Heart left ventricle (tissue), 16 donors: Measurements from ENCODE around the gene PADI4. TPM values are rescaled to one million over a fixed set of nuclear protein-coding genes. Genes with fewer than 3 reads are reported as not detected.

Source experiments
- ATAC-seq, 4 donors: fragments of 200-7000 bp; cut with Tn5 transposase; one replicate each; pipeline ENCODE4 v1.9.1; 2020 to 2022; ENCODE audit warnings: moderate library complexity in 4 of 4, mild to moderate bottlenecking in 3 of 4, moderate number of reproducible peaks in 1 of 4
- DNase-seq, 5 donors: peaks; one replicate each; pipeline ENCODE4 v3.0.0-alpha.2; 2020
- H3K27ac ChIP-seq, 12 donors: fragments of 200-600 bp; sonication (generic) in 4 of 12; one replicate each; pipeline versions ENCODE4 v1.5.0 to v1.8.0; 2016 to 2022; ENCODE audit warnings: mild to moderate bottlenecking in 2 of 12
- H3K27me3 ChIP-seq, 9 donors: fragments of 200-600 bp; sonication (generic) in 2 of 9; one replicate each; pipeline versions ENCODE4 v1.5.1 to v1.8.0; 2016 to 2022; ENCODE audit warnings: mild to moderate bottlenecking in 3 of 9
- H3K36me3 ChIP-seq, 9 donors: fragments of 200-600 bp; sonication (generic) in 2 of 9; one replicate each; pipeline versions ENCODE4 v1.5.0 to v1.8.0; 2018 to 2022; ENCODE audit warnings: mild to moderate bottlenecking in 2 of 9
- H3K4me1 ChIP-seq, 12 donors: fragments of 200-600 bp; sonication (generic) in 4 of 12; one replicate each; pipeline versions ENCODE4 v1.5.0 to v1.8.0; 2016 to 2022; ENCODE audit warnings: mild to moderate bottlenecking in 3 of 12
- H3K4me3 ChIP-seq, 12 donors: fragments of 200-600 bp; sonication (generic) in 4 of 12; one replicate each; pipeline versions ENCODE4 v1.5.0 to v1.8.0; 2017 to 2022; ENCODE audit warnings: mild to moderate bottlenecking in 9 of 12, moderate library complexity in 4 of 12
- H3K9me3 ChIP-seq, 12 donors: fragments of 200-600 bp; sonication (generic) in 4 of 12; one replicate each; pipeline versions ENCODE4 v1.5.0 to v1.8.0; 2016 to 2022; ENCODE audit warnings: mild to moderate bottlenecking in 1 of 12
- WGBS, 4 donors: extraction: QIAGEN DNeasy Blood & Tissue Kit in 2 of 4; methylation state at CpG; one replicate each; pipeline versions ENCODE4 v1.1.5 to v1.1.7; 2013 to 2018; 5-methylcytosine and 5-hydroxymethylcytosine counted together
- intact Hi-C, 10 donors: fragments of 100-400 bp; cut with DNase I; formaldehyde crosslinking; loops; one replicate each; pipeline versions ENCODE4 v1.11.1 to v1.14.2; 2022
- microRNA-seq, 4 donors: library from miRNA; unstranded; fragments of <30 nt; microRNA quantifications; one replicate each; pipeline versions ENCODE4 to v1.2.0, GENCODE V29; 2017 to 2020
- polyA plus RNA-seq, 2 donors: library from polyadenylated mRNA; stranded (reverse); fragments of 200-250 nt; gene quantifications; one replicate each; pipeline ENCODE4 v1.2.3, GENCODE V29; 2013
- total RNA-seq, 9 donors: library from RNA; depleted of rRNA in 2 of 9; stranded (reverse); fragments of >200 nt in 2 of 9; fragmentation: NEBNext Ultra II Directional in 3 of 9; extraction: Animal tissue kit (Norgen Biotek cat#: 25700) in 3 of 9; gene quantifications; one replicate each; pipeline versions ENCODE4 v1.1.0 to v1.2.4, GENCODE V29; 2016 to 2023
- TF ChIP-seq, protein P1 (sequence below), 12 donors: fragments of 200-600 bp; sonication (generic) in 4 of 12; IDR thresholded peaks; one replicate each; pipeline versions ENCODE4 v1.5.0 to v1.8.0; 2018 to 2022; ENCODE audit warnings: antibody characterized with exemption in 12 of 12, mild to moderate bottlenecking in 5 of 12
- donor health status: ischemic (EF 13 %, LVEDD 7.1; RV severe dilation, severe dysfunction).
- donor health status: healthy with polysubstance abuse.
- donor health status: DM: no; HTN: yes; CAD: no.
- donor health status: DM: no; HTN: no; CAD: no.
- donor health status: ischemic (EF 25% LVEDD 6.9; RV normal size, moderate dysfunction).
- donor health status: ischemic (EF 25% LVEDD 5.7; RV mildly dilated, moderate dysfunction).
- donor health status: healthy.
- donor health status: DM: yes; HTN: yes; CAD: no.
- donor health status: ischemic (EF 35%, LVEDD 5.7; RV mildly dilated, moderate dysfunction).
- donor health status: nonischemic (EF 11% LVEDD 7.7; RV severe dilation, severe dysfunction).
- donor health status: DM: yes; HTN: yes; CAD: no.
- donor health status: PGD.
- donor health status: ischemic (EF 29% LVEDD 5.4; RV normal size, mild dysfunction).
- donor health status: nonischemic (EF 23%, LVEDD 6.1; RV moderate dilation, normal function).

PADI4 gene
- total and polyA plus RNA-seq, 11 donors = 0.08 to 2.3 (median 0.35) TPM; not detected in 2

DNA sequence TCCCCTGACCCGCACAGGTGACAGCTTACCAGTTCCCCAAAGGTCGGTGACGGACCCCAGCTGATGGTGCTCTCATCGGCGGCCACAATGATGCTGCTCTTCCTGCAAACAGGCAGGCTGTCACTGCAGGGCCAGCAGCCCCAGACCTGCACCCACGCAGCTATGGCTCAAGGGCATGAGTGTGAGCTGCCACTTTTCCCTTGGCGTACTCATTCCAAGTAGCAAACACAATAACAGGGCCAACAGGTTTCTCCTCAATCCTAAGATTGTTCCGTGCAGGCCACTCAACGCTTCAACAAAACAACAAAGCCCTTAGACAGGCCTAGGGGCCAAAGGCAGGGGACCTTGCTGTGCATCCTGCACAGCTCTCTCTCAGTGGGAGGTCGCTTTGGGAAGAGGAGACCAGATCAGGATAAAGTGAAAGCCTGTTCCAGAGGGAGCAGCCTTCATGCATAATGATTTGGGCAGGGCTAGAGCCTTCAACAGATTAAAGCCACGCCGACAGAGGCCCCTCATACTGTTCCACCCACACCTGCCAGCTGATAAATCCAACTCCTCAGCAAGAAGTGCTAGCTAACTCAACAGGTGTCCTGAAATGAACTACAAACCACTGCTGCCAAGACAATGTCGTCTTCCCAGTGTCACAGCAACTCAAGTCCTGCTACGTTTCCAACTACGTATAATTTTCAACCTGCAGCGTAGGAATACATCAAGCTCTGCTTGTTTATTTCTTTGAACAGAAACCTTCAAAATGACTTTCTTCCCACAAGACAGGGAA is 104.3 kb downstream of the PADI4 start:
- peaks cover 0 to 100% (median 93%) of the 10 kb centered on the region in 9 donors for H3K36me3 ChIP-seq
- no peak for DNase-seq
- TF ChIP-seq, protein P1, sequence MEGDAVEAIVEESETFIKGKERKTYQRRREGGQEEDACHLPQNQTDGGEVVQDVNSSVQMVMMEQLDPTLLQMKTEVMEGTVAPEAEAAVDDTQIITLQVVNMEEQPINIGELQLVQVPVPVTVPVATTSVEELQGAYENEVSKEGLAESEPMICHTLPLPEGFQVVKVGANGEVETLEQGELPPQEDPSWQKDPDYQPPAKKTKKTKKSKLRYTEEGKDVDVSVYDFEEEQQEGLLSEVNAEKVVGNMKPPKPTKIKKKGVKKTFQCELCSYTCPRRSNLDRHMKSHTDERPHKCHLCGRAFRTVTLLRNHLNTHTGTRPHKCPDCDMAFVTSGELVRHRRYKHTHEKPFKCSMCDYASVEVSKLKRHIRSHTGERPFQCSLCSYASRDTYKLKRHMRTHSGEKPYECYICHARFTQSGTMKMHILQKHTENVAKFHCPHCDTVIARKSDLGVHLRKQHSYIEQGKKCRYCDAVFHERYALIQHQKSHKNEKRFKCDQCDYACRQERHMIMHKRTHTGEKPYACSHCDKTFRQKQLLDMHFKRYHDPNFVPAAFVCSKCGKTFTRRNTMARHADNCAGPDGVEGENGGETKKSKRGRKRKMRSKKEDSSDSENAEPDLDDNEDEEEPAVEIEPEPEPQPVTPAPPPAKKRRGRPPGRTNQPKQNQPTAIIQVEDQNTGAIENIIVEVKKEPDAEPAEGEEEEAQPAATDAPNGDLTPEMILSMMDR (IDR thresholded peaks at IDR 0.05) = no peak
- no peak overlapping the region for H3K27ac ChIP-seq
- no peaks in the 10 kb centered on the region for H3K9me3 ChIP-seq
- no peaks in the 10 kb centered on the region for H3K27me3 ChIP-seq
- peaks cover 0 to 6% (median 0%) of the 10 kb centered on the region in 12 donors for H3K4me1 ChIP-seq
- WGBS, 4 donors = 79 to 84% (median 83%) methylated on average over 16 of the region's 16 CpGs
- no peak overlapping the region for H3K4me3 ChIP-seq
- intact Hi-C loops = loop anchor here in 1 of 10 donors (5.0 kb wide), 1 partner anchor 70 kb away; no protein-coding TSS in a partner anchor
- ATAC-seq = peak in 1 of 4 donors; percentile 17

Small RNA genes lying within 50 kb of the gene (microRNA-seq; reads per million reads assigned to microRNA genes)
- gene MIR3972 = 0 reads per million in 4 donors

Other genes with a start within 250 kb of the PADI4 start
- 1 to 10 TPM in 1 of 9 donors, under 1 TPM in 8; 0.12 to 2.0 (median 0.69) TPM for gene PADI2, start 188.7 kb upstream of the PADI4 start, total RNA-seq
- under 1 TPM; 0.08 to 0.10 TPM for gene PADI2, start 188.7 kb upstream of the PADI4 start, polyA plus RNA-seq
- gene PADI1, start 103.1 kb upstream of the PADI4 start, total RNA-seq = not detected
- gene PADI1, start 103.1 kb upstream of the PADI4 start, polyA plus RNA-seq = under 1 TPM in 1 of 2 donors, not detected in 1; 0.04 TPM
- gene PADI3, start 59.1 kb upstream of the PADI4 start, total RNA-seq = not detected
- not detected for gene PADI3, start 59.1 kb upstream of the PADI4 start, polyA plus RNA-seq
- gene PADI6, start 64.0 kb downstream of the PADI4 start, total RNA-seq = not detected
- gene PADI6, start 64.0 kb downstream of the PADI4 start, polyA plus RNA-seq = not detected
- gene RCC2, start 131.5 kb downstream of the PADI4 start, total RNA-seq = 10 to 100 TPM in 7 of 9 donors, 1 to 10 TPM in 2; 7.9 to 39.1 (median 14.3) TPM
- gene RCC2, start 131.5 kb downstream of the PADI4 start, polyA plus RNA-seq = 10 to 100 TPM in 1 of 2 donors, 1 to 10 TPM in 1; 6.1 to 15.2 TPM
- 10 to 100 TPM; 44.6 to 72.8 (median 57.5) TPM for gene ARHGEF10L, start 231.5 kb downstream of the PADI4 start, total RNA-seq
- gene ARHGEF10L, start 231.5 kb downstream of the PADI4 start, polyA plus RNA-seq = 10 to 100 TPM; 57.9 to 65.8 TPM